HTR-8/SVneo (cell line): ENCODE data around the gene KCNK18.
"Not testable (repeated sequence)": the region's sequence is repeated elsewhere in the genome, so short reads cannot be mapped to it uniquely, and the experiment has no call there.

Source experiments
- DNase-seq: peaks from one replicate; pipeline ENCODE4 v3.0.0; 2011; ENCODE audit warnings: low spot score, mixed read lengths; ENCODE audit not compliant: insufficient read length
- FAIRE-seq: peaks from 2 replicates; lab custom pipeline; 2011; peaks lifted over from hg19 to GRCh38; lab: Jason Lieb, UNC

The KCNK18 gene

DNA sequence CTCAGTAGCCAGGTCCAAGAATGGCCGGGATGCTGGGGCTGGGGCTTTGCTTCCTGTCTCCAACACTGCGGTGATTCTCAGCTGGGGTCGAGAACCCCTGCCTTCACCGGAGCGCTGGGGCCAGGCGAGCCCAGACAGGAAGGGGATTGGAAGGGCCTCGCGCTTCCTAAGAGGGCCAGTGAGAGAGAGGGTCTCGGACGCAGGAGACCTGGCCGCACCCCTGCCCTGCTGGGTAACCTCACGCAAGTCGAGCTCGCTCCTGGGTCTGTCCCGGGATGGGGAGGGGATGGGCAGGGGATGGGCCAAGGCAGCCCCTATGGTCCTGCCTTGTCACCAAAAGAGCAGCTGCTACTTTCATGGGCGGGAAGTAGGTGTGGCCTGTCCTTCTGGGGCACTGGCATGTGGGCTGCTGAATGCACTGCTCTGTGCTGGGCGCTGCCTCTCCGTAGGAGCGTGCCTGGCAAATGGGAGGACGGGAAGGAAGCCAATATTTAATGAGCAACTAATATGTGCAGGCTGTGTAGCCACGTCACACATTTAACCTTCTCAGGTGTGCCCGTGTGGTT, 20.0 kb downstream of the KCNK18 start:
- no peak for FAIRE-seq
- no peak for DNase-seq

DNA sequence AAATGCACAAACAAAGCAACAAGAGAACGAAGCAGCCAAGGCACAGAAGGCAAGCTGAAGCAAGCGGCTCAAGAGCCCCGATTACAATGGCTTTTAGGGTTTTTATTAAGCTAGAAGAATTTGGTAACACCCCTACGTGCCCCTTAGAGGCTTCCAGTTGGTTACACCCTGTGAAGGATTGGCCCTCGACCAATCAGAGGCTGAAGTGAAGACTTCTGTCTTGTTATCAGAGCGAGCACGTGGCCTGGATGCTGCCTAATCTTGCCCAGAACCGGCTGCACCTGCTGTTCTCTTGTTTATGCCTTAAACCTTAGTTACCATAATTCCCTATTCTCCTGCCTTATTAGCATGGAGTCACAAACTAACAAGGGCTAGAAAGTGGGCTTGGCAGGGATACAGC, 21.4 kb downstream of the KCNK18 start:
- DNase-seq (no peak), FAIRE-seq (no peak)

DNA sequence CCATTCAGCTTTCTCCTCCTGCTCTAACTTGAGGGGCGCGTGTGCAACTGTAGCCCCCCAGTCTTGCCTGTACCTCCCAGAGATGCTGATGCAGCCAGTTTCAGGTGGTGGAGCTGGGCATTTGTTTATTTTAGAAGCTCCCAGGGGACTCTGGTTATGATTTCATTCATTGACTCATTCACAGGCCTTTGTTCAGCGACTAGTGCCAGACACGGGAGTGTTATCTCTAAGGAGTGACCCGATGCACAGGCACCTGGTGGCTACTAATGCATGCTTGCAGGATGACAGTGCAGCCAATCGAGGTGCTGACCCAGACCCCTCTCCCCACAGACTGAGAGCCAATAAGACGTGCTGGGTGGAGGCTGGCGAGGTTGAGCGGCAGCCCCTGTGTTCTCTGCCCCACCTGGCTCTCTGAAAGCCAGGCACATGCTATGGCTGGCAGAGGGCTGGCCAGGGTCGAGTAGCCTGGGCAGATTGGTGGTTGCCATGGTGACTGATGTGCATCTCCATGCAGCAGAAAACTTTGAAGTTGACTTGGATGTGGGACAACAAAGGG, 23.9 kb downstream of the KCNK18 start:
- FAIRE-seq (no peak), DNase-seq (peak; percentile 10)

GRCh38 chr10:117222552-117222951, 25.3 kb downstream of the KCNK18 start:
- FAIRE-seq (no peak), DNase-seq (no peak)

DNA sequence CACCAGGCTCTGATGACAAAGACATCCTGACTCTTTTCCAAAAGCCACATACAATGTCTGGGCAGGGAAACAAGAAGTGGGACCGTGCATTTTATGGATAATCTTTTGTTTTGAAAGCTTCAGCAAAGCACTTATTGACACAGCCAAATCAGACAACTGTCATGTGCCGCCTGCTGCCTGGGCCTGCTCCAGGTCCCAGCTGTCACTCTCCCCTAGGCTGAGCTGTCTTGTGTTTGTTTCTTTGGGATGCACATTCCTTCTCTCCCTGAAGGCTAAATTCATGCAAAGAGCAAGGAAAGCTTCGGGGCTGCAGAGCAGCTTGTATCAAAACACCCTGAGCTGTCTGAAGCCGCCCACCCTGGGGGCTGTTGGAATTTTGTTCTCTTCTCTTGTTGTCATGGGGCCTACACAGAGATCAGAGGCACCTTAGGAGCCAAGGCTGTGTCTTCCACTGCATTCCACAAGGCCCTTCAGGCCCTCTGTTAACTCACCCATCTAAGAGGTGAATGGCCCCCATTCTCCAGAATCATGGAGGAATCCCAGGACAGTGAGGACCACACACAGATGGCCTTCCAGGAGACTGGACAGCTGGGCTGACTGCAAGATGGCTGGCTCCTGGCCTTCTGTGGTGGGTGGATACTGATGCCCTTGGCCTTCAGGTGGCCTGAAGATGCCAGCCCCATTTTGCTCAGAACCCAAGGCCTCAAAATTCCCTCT, 25.8 kb downstream of the KCNK18 start:
- no peak for DNase-seq
- no peak for FAIRE-seq

DNA sequence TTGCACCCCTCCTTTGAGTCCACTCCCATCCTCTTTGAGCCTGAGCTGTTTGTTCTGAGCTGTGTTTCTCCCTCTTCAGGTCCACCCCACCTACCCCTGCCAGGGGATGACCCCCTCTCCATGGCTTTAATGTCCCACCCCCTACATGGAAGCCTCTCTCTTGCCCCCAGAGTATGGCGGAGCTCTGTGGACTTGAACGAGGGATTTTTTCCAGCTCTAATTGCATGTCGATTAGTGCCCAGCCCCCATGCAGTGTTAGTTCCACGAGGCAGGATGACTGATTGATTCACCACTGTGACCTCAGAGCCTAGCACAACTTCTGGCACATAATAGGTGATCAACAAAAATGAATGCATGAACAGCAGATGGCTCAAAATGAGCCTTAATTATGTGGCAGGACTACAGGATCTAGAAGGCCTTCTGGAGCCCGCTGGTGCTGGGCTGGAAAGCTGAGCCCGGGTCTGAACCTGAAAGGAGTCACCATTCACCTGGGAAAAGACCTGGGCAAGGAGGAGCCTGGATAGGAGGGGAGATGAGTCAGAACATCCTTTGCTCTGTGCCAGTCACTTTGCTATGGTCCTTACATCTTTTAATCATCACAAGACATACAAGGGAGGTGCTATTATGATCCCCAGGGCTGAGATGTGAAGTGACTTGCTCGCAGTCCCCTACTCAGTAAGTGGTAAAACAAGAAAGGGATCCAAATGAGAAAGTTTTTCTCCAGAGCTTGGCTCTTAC, 26.6 kb downstream of the KCNK18 start:
- DNase-seq (no peak), FAIRE-seq (no peak)

DNA sequence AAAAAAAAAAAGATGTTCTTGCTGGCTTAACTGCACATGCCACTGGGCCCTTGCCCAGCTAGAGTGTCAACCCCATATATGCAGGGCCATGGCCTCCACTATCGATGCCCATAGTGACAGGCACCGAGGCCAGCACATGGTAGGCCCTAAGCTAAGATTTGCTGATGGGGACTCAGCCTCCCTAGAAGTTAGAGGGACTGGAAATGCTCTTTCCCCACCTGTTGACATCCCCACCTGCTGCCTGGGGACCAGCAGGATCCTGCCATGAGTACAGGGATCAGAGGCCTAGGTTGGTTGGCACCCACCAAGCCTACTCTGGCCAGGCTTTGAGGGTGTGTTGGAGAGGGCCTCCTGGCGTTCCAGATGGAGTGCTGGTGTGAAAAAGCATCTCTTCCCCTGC, 27.6 kb downstream of the KCNK18 start:
- FAIRE-seq (no peak), DNase-seq (no peak)

DNA sequence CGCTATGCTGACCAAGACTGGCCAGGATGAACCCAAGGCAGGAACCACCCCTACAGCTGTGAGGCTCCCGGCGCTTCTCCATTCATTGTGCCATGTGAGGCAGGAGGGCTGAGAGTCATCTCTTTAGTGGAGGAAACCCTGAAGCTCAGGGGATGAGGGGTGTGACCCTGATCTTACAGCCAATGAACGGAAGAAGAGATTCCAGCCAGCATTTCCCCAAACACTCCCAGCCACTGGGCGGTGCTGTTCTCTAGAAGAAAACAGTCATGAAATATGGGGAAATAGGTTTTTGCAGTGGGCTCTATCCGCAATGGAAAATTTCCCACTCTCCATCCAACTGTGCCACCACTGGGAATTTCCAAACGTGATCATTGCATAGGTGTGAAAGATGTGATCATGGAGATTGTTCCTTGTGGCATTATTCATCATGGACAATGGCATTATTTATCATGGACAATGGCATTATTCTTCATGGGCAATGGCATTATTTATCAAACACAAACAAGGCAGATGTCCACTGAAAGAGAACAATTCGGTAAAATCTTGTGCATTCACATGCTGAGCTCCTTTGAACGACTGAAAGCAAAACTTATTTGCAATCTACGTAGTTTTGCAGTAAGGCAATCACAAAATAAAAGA, 29.6 kb downstream of the KCNK18 start:
- DNase-seq (peak; percentile 29), FAIRE-seq (no peak)

- DNase-seq (no peak), FAIRE-seq (no peak)
These were observed 30.9 kb downstream of the KCNK18 start for GRCh38 chr10:117228210-117228609.

DNA sequence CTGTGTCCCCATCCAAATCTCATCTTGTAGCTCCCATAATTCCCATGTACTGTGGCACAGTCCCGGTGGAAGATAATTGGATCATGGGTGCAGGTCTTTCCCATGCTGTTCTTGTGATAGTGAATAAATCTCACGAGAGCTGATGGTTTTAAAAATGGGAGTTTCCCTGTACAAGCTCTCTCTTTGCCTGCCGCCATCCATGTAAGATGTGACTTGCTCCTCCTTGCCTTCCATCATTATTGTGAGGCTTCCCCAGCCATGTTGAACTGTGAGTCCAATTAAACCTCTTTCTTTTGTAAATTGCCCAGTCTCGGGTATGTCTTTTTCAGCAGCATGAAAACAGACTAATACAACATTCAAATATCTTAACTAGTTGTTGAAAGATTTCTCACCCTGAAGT, 32.8 kb downstream of the KCNK18 start:
- not testable (repeated sequence) for FAIRE-seq, DNase-seq

GRCh38 chr10:117237401-117237991, 40.2 kb downstream of the KCNK18 start:
- DNase-seq = no peak
- no peak for FAIRE-seq

DNA sequence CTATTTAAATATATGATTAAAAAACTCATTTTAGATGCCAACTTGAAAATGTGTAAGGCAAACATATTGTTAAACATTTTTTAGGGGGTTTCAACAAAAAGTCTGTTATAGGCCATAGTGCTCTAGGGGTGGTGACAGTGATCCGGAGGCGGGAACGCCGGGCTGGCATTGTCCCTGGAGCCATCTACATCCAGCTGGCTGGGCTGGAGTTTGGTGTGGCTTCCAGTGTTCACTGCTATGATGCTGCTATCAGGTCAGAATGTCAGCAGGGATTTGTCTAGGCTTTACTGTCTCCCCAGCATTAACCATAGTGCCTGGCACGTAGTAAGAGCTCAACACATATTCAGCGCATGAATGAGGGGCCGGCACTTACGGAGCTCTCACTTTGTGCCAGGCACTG, 41.8 kb downstream of the KCNK18 start:
- no peak for FAIRE-seq

GRCh38 chr10:117239721-117240620, 42.7 kb downstream of the KCNK18 start:
- DNase-seq (no peak), FAIRE-seq (no peak)

More for the DNA sequence above, 41.8 kb downstream of the KCNK18 start:
- no peak for DNase-seq

DNA sequence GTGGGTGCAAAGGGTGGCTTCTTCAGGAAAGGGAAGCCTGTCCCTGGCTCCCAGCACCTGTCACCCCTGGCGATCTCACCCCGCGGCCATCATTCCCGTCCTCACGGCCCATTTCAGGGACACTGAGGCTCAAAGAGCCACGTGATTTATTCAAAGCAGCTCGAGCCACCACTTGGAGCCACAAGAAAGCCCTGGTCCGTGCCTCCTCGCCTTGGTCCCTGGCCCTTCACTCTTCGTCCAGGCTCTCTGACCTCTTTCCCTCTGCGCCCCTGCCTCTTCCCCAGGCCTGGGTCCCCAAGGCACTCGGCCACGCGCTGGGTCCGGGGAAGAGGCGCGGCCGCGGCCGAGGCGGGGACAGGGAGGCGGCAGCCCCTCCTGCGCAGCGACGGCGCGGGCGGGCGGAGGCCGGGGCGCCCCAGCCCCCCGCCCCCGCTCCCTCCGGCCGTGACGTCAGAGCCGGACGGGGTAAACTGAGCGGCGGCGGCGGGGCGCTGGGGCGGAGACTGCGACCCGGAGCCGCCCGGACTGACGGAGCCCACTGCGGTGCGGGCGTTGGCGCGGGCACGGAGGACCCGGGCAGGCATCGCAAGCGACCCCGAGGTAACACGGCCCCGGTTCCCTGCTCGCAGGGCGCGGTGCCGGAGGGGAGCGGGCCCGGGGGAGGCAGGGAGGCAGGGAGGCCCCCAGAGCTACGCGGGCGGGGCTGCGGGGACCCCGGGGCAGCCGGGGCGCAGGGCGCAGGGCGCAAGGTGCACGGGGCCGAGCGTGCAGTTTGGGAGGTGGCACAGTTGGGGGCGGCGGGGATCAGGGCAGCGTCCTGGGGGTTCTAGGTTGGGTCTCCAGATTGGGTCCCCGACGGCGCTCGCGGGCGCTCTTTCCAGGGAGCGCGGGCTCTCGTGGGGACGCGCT, 43.6 kb downstream of the KCNK18 start, which contains the start of gene SLC18A2:
SLC18A2 (plus strand) TSS at position 494 of the 909 bp plus-strand sequence. CDS start 580 bp downstream, outside the sequence.
- DNase-seq = no peak
- FAIRE-seq = no peak

DNA sequence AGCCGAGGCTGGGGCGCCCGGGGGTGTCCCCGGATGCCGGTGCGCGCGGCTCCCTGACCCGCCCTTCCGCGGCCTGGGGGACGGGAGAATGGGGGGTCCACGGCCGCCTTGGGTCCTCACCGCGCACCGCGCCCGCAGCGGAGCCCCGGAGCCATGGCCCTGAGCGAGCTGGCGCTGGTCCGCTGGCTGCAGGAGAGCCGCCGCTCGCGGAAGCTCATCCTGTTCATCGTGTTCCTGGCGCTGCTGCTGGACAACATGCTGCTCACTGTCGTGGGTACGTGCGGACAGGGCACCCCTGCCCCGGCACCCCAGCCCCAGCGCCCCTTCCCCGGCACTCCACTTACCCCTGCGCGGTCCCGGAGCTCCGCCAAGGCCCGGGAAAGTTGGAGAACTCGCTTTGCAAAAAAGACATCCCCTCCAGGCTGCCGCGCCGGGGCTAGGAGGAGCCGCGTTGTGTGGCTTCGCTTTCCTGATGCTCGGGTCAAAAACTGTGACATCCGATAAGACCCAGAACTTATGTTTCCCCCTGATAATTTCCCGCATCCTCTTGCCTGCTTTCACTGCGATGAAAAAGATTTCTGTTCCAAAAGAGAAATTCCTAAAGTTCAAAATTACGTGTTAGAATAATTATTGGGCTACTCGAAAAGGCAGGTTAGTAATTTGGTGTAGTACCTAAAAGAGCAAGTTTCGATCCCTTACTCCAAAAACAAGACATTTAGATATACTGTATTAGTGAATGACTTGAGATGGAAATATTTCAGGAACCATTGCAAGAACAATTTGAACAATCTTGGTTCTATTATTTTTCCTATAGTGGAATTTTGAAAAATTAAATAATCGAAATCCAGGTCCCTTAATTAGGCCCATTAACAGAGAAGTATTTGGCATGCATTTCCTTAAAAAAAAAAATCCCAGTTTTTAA, 44.5 kb downstream of the KCNK18 start:
- DNase-seq (no peak), FAIRE-seq (no peak)

- FAIRE-seq (no peak), DNase-seq (no peak)
These were observed 45.2 kb downstream of the KCNK18 start for GRCh38 chr10:117242463-117242832.

- DNase-seq (no peak), FAIRE-seq (no peak)
These were observed 49.8 kb downstream of the KCNK18 start for GRCh38 chr10:117246997-117247671.
